Suppressor macrophage (primary cell): ENCODE data around the gene EEF1A2.

Source experiments
- DNase-seq, 4 experiments: peaks; one replicate each; pipeline ENCODE4 v3.0.0-alpha.2; 2020 to 2022
- total RNA-seq, 17 experiments: gene quantifications; one replicate each; lab custom pipeline; 2026; ENCODE audit warnings: mixed read lengths in 6 of 17, inconsistent platforms in 3 of 17; lab: John Stamatoyannopoulos, UW

Gene EEF1A2
- 0 to 1.7 (median 0.05) reads per million in 17 experiments for total RNA-seq

GRCh38 chr20:63498960-63499337 lies at the start of gene EEF1A2:
Gene EEF1A2 (minus strand): TSS chr20:63499083. CDS start chr20:63497763, 1,320 bp downstream.
- DNase-seq = peak in 3 of 4 experiments; percentile 13 to 65 (median 51)

- no peak for DNase-seq
These were observed 49.7 kb upstream of the EEF1A2 start for GRCh38 chr20:63548542-63548941.

- no peak for DNase-seq
These were observed 49.0 kb upstream of the EEF1A2 start, which contains the start of gene SRMS for GRCh38 chr20:63547725-63548480. Gene SRMS (minus strand): TSS chr20:63547749. CDS start chr20:63547463, 286 bp downstream.

GRCh38 chr20:63546956-63547724 lies 48.3 kb upstream of the EEF1A2 start:
- DNase-seq = no peak

GRCh38 chr20:63546256-63546955 lies 47.5 kb upstream of the EEF1A2 start:
- DNase-seq = no peak

GRCh38 chr20:63545814-63546213 lies 46.9 kb upstream of the EEF1A2 start:
- no peak for DNase-seq

GRCh38 chr20:63544958-63545516 lies 46.2 kb upstream of the EEF1A2 start:
- DNase-seq = no peak

GRCh38 chr20:63544241-63544957 lies 45.5 kb upstream of the EEF1A2 start:
- no peak for DNase-seq

- DNase-seq = no peak
These were observed 44.9 kb upstream of the EEF1A2 start for GRCh38 chr20:63543733-63544132.

- no peak for DNase-seq
These were observed 44.2 kb upstream of the EEF1A2 start for GRCh38 chr20:63543131-63543530.

GRCh38 chr20:63542696-63543095 lies 43.8 kb upstream of the EEF1A2 start:
- no peak for DNase-seq

GRCh38 chr20:63542031-63542559 lies 43.2 kb upstream of the EEF1A2 start:
- DNase-seq = no peak

- no peak for DNase-seq
These were observed 42.5 kb upstream of the EEF1A2 start for GRCh38 chr20:63541371-63541770.

- DNase-seq = peak; percentile 14 to 36 (median 23)
These were observed 41.7 kb upstream of the EEF1A2 start for GRCh38 chr20:63540417-63541186.

- DNase-seq = no peak
These were observed 40.8 kb upstream of the EEF1A2 start for GRCh38 chr20:63539441-63540370.

GRCh38 chr20:63539092-63539430 lies 40.2 kb upstream of the EEF1A2 start:
- no peak for DNase-seq

GRCh38 chr20:63538204-63539091 lies 39.6 kb upstream of the EEF1A2 start:
- DNase-seq = peak; percentile 41 to 76 (median 64)

GRCh38 chr20:63537525-63538203 lies 38.8 kb upstream of the EEF1A2 start:
- DNase-seq = peak; percentile 99
